Measurements from ENCODE around the gene GID8. TPM values are rescaled to one million over a fixed set of nuclear protein-coding genes. Genes with fewer than 3 reads are reported as not detected.

GID8 gene
- total and polyA plus RNA-seq, 2 donors (not counting 1 experiment from before 2014, with no cell fraction given) = 12.4 to 47.4 TPM

- Histone ChIP-seq H3K4me1 (ENCODE audit: control insufficient read depth in 2 of 2, insufficient read depth in 2 of 2, low read length in 2 of 2) (peaks cover 43 to 59% of the 10 kb centered on the region in 2 donors), H4K20me1 (ENCODE audit: control insufficient read depth, insufficient read depth, low read length, poor library complexity, severe bottlenecking) (peaks cover 48% of the 10 kb centered on the region), H3K36me3 (replicated peaks in 1 of 2; ENCODE audit: control extremely low read depth in 1 of 2, control insufficient read depth in 1 of 2, extremely low read depth in 1 of 2, insufficient read depth in 2 of 2, low read length in 1 of 2) (peaks cover 0 to 3% of the 10 kb centered on the region in 2 experiments), H3K9ac (ENCODE audit: low read length) (peak overlapping the region; percentile 78), H3K27me3 (replicated peaks in 1 of 4; ENCODE audit: control extremely low read depth in 1 of 4, control insufficient read depth in 3 of 4, insufficient read depth in 4 of 4, low read length in 3 of 4) (no peaks in the 10 kb centered on the region), H3K79me2 (ENCODE audit: control insufficient read depth, insufficient read depth, low read length) (peaks cover 93% of the 10 kb centered on the region), H3K27ac (ENCODE audit: low read length in 2 of 2) (peak overlapping the region; percentile 40 to 92), H3K4me3 (ENCODE audit: control extremely low read depth in 1 of 5, extremely low read depth in 1 of 5, insufficient read depth in 1 of 5, low read depth in 2 of 5, low read length in 4 of 5) (peak overlapping the region; percentile 58 to 93 (median 72)), H3K4me2 (replicated peaks; ENCODE audit: low read depth, low read length, poor library complexity, severe bottlenecking) (peak overlapping the region; percentile 93), H3K9me3 (ENCODE audit: control extremely low read depth in 1 of 3, control insufficient read depth in 2 of 3, insufficient read depth in 1 of 3, low read length in 2 of 3) (no peaks in the 10 kb centered on the region), H2AFZ (ENCODE audit: insufficient read depth, low read depth, low read length, poor library complexity, severe bottlenecking) (peak overlapping the region; percentile 79)
- Mint-ChIP-seq H3K27ac (peak overlapping the region; percentile 95), H3K4me3 (peak overlapping the region; percentile 95), H3K27me3 (no peaks in the 10 kb centered on the region), H3K4me1 (peaks cover 74% of the 10 kb centered on the region), H3K9me3 (ENCODE audit: insufficient read depth) (no peaks in the 10 kb centered on the region)
- ATAC-seq (ENCODE audit: low read depth) (no peak), DNase-seq (peak; percentile 31)
- intact Hi-C loops (cut with micrococcal nuclease) = loop anchor here (5.0 kb wide), 2 partner anchors 66 to 289 kb away; partner anchors contain the start of genes TCFL5 and YTHDF1
- TF ChIP-seq CTCF (IDR thresholded peaks at IDR 0.05) = no peak
- TF ChIP-seq EZH2 (IDR thresholded peaks at IDR 0.05; ENCODE audit: borderline replicate concordance, insufficient read depth, low read depth, low read length, poor library complexity, severe bottlenecking) = no peak
- POLR2A ChIA-PET = interaction anchor here (2.1 to 3.1 kb wide), 2 partner anchors 9 to 11 kb away, joined by 6 to 24 read pairs; partner anchors contain the start of gene GID8
- CTCF ChIA-PET = interaction anchor here (0.8 to 1.9 kb wide), 6 partner anchors 10 to 120 kb away, joined by 3 to 5 read pairs (median 3); partner anchors contain the start of gene GID8
- 28% methylated on average over 9 of the region's 14 CpGs for WGBS (ENCODE audit: insufficient coverage)
Observed at GRCh38 chr20:62928246-62928939, 9.6 kb upstream of the GID8 start.

DNA sequence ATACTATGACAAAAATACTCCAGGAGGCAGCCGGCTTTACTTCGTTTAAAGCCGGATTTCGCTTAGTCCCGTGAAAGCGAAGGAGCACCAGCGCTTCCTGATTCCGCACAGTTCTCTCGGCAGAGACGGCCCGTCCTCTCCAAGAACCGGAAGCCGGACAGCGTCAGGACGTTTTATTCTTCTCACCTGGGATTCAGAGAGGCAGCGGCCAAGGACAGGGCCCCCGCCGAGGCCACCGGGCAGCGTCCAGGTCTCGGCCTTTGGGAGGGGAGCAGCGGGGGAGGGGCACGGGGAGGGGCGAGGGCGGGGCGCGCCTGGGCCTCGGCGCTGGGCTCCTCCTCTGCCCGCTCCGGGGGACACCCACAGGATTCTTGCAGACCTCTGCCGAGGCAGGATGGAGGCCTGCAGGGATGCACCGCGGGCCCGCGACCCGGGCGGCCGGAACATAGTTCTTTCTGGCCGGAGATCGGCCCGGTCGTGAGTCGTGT lies 8.9 kb upstream of the GID8 start:
- Mint-ChIP-seq H3K9me3 (ENCODE audit: insufficient read depth) (no peaks in the 10 kb centered on the region), H3K4me3 (peak overlapping the region; percentile 95), H3K4me1 (peaks cover 67% of the 10 kb centered on the region), H3K27ac (peak overlapping the region; percentile 95), H3K27me3 (no peaks in the 10 kb centered on the region)
- Histone ChIP-seq H3K79me2 (ENCODE audit: control insufficient read depth, insufficient read depth, low read length) (peaks cover 93% of the 10 kb centered on the region), H3K4me3 (ENCODE audit: control extremely low read depth in 1 of 5, extremely low read depth in 1 of 5, insufficient read depth in 1 of 5, low read depth in 2 of 5, low read length in 4 of 5) (peak overlapping the region; percentile 58 to 93 (median 72)), H2AFZ (ENCODE audit: insufficient read depth, low read depth, low read length, poor library complexity, severe bottlenecking) (peak overlapping the region; percentile 79), H3K4me1 (ENCODE audit: control insufficient read depth in 2 of 2, insufficient read depth in 2 of 2, low read length in 2 of 2) (peaks cover 36 to 55% of the 10 kb centered on the region in 2 donors), H3K4me2 (replicated peaks; ENCODE audit: low read depth, low read length, poor library complexity, severe bottlenecking) (peak overlapping the region; percentile 93), H3K36me3 (replicated peaks in 1 of 2; ENCODE audit: control extremely low read depth in 1 of 2, control insufficient read depth in 1 of 2, extremely low read depth in 1 of 2, insufficient read depth in 2 of 2, low read length in 1 of 2) (peaks cover 0 to 3% of the 10 kb centered on the region in 2 experiments), H4K20me1 (ENCODE audit: control insufficient read depth, insufficient read depth, low read length, poor library complexity, severe bottlenecking) (peaks cover 44% of the 10 kb centered on the region), H3K27me3 (replicated peaks in 1 of 4; ENCODE audit: control extremely low read depth in 1 of 4, control insufficient read depth in 3 of 4, insufficient read depth in 4 of 4, low read length in 3 of 4) (no peaks in the 10 kb centered on the region), H3K9ac (ENCODE audit: low read length) (peak overlapping the region; percentile 78), H3K27ac (ENCODE audit: low read length in 2 of 2) (peak overlapping the region; percentile 40 to 92), H3K9me3 (ENCODE audit: control extremely low read depth in 1 of 3, control insufficient read depth in 2 of 3, insufficient read depth in 1 of 3, low read length in 2 of 3) (no peaks in the 10 kb centered on the region)
- peak; percentile 34 for ATAC-seq (ENCODE audit: low read depth)
- ChIA-PET CTCF (interaction anchor here (1.1 kb wide), 1 partner anchor 22 kb away, joined by 3 read pairs; no protein-coding TSS in a partner anchor), POLR2A (no interaction called here)
- WGBS (ENCODE audit: insufficient coverage) = 2% methylated on average over 44 of the region's 44 CpGs
- no peak for TF ChIP-seq CTCF (IDR thresholded peaks at IDR 0.05)
- TF ChIP-seq EZH2 (IDR thresholded peaks at IDR 0.05; ENCODE audit: borderline replicate concordance, insufficient read depth, low read depth, low read length, poor library complexity, severe bottlenecking) = no peak
- intact Hi-C loops (cut with micrococcal nuclease) = loop anchor here (5.0 kb wide), 2 partner anchors 67 to 288 kb away; partner anchors contain the start of genes TCFL5 and YTHDF1
- DNase-seq = peak; percentile 61
